ENCODE results near the gene FTSJ3. TPM values are rescaled to one million over a fixed set of nuclear protein-coding genes. Genes with fewer than 3 reads are reported as not detected.

The FTSJ3 gene
- total and polyA plus RNA-seq, 10 of the 15 experiments (the other 5 are each of a cell fraction or from before 2014, with no cell fraction given), result 17.2 to 79.2 (median 50.4) TPM

DNA sequence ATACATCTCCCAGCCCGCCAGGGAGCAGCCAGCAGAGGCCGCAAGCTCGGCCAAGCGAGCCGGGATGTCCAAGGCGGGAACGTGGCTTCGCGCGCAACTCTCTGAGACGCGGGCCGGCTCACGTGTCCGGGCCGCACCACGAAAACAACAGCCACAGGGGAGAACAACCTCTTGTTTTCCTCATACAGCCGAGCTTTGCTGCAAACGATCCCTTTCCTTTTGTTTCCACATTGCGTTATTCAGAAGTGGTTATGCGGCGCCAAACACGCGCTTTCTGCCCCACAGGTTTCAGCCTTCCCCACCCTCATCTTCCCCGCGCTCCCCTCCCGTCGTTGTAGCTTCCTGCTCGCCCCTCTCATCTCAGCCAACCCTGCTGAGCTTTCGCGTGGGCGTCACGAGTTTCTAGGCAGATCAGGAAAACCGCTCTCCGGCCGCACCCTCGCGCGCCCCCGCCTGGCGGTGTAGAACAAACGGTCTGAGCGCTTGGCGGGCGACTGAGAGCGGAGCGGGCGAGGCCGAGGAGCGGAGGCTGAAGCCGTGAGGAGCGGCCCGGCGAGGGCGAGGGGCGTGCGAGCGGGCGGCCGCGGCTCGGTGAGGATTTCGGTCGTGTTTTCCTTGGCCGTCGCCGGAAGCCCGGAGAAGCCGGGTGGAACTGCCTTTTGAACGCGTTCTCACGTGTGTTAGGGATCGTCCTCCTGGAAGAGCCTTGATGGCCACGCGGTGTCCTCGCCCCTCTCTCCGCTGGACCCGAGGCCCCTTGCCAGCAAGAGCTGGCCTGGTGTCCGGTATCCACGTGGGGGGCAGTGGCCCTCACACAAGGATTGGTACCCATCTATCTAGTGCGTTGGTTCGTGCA is 21.6 kb upstream of the FTSJ3 start (continued):
- TF ChIP-seq RELB (IDR thresholded peaks at IDR 0.05; ENCODE audit: low read depth) (peak; percentile 93), CREB1 (IDR thresholded peaks at IDR 0.05; ENCODE audit: low read depth) (peak; percentile 97), SPI1 (IDR thresholded peaks at IDR 0.05; ENCODE audit: borderline replicate concordance, insufficient read depth, low read depth, low read length) (no peak), NR2F1 (conservative IDR thresholded peaks at IDR 0.05) (no peak), BMI1 (IDR thresholded peaks at IDR 0.05; ENCODE audit: borderline replicate concordance) (no peak), RUNX3 (IDR thresholded peaks at IDR 0.05; ENCODE audit: low read length) (peak; percentile 84), E2F4 (IDR thresholded peaks at IDR 0.05; ENCODE audit: low read depth, low read length) (peak; percentile 63), ZNF207 (IDR thresholded peaks at IDR 0.05; ENCODE audit: borderline replicate concordance) (no peak; the same call in 1 of the 2 replicates), BCLAF1 (IDR thresholded peaks at IDR 0.05) (peak; percentile 95), MXI1 (IDR thresholded peaks at IDR 0.05; ENCODE audit: low read depth, low read length) (0 out of 2 replicates have a peak, but pooled peaks have one; percentile 17), YY1 (IDR thresholded peaks at IDR 0.05; ENCODE audit: low read depth, low read length) (peak; percentile 10; the same call in 1 of the 2 replicates), PBX3 (IDR thresholded peaks at IDR 0.05; ENCODE audit: insufficient replicate concordance, low read depth, low read length) (no peak), RAD21 (IDR thresholded peaks at IDR 0.05; ENCODE audit: insufficient read depth, low read depth, low read length) (no peak), JUND (IDR thresholded peaks at IDR 0.05; ENCODE audit: low read depth, low read length) (peak; percentile 97), SUPT20H (IDR thresholded peaks at IDR 0.05; ENCODE audit: borderline replicate concordance, control insufficient read depth, low read depth, low read length) (no peak)
- TF ChIP-seq, protein P1, sequence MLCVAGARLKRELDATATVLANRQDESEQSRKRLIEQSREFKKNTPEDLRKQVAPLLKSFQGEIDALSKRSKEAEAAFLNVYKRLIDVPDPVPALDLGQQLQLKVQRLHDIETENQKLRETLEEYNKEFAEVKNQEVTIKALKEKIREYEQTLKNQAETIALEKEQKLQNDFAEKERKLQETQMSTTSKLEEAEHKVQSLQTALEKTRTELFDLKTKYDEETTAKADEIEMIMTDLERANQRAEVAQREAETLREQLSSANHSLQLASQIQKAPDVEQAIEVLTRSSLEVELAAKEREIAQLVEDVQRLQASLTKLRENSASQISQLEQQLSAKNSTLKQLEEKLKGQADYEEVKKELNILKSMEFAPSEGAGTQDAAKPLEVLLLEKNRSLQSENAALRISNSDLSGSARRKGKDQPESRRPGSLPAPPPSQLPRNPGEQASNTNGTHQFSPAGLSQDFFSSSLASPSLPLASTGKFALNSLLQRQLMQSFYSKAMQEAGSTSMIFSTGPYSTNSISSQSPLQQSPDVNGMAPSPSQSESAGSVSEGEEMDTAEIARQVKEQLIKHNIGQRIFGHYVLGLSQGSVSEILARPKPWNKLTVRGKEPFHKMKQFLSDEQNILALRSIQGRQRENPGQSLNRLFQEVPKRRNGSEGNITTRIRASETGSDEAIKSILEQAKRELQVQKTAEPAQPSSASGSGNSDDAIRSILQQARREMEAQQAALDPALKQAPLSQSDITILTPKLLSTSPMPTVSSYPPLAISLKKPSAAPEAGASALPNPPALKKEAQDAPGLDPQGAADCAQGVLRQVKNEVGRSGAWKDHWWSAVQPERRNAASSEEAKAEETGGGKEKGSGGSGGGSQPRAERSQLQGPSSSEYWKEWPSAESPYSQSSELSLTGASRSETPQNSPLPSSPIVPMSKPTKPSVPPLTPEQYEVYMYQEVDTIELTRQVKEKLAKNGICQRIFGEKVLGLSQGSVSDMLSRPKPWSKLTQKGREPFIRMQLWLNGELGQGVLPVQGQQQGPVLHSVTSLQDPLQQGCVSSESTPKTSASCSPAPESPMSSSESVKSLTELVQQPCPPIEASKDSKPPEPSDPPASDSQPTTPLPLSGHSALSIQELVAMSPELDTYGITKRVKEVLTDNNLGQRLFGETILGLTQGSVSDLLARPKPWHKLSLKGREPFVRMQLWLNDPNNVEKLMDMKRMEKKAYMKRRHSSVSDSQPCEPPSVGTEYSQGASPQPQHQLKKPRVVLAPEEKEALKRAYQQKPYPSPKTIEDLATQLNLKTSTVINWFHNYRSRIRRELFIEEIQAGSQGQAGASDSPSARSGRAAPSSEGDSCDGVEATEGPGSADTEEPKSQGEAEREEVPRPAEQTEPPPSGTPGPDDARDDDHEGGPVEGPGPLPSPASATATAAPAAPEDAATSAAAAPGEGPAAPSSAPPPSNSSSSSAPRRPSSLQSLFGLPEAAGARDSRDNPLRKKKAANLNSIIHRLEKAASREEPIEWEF (IDR thresholded peaks at IDR 0.05; ENCODE audit: insufficient replicate concordance, low read depth, low read length), result no peak
